Esophagus (tissue), 2 donors: ENCODE data around the gene CSTPP1. TPM values are rescaled to one million over a fixed set of nuclear protein-coding genes. Genes with fewer than 3 reads are reported as not detected.

Experiments used
- H3K27ac ChIP-seq, 2 donors: one replicate each; pipeline ENCODE4 v1.5.1; 2013; ENCODE audit warnings: low read depth in 2 of 2, mild to moderate bottlenecking in 2 of 2, inconsistent platforms in 1 of 2, low read length in 1 of 2, moderate library complexity in 1 of 2
- H3K27me3 ChIP-seq, 2 donors: one replicate each; pipeline ENCODE4 v1.6.1; 2013; ENCODE audit warnings: low read length in 2 of 2, control low read depth in 1 of 2, mild to moderate bottlenecking in 1 of 2; ENCODE audit not compliant: insufficient read depth in 2 of 2, control insufficient read depth in 1 of 2
- H3K36me3 ChIP-seq, 2 donors: one replicate each; pipeline ENCODE4 v1.6.1; 2013; ENCODE audit warnings: low read length in 1 of 2; ENCODE audit not compliant: control insufficient read depth in 2 of 2, insufficient read depth in 2 of 2
- H3K4me1 ChIP-seq, 2 donors: one replicate each; pipeline ENCODE4 v1.6.1; 2013; ENCODE audit warnings: low read length in 1 of 2; ENCODE audit not compliant: control insufficient read depth in 2 of 2, insufficient read depth in 2 of 2
- H3K4me3 ChIP-seq, 2 donors: one replicate each; pipeline ENCODE4 v1.5.1; 2013; ENCODE audit warnings: low read length in 2 of 2, mild to moderate bottlenecking in 2 of 2, low read depth in 1 of 2, moderate library complexity in 1 of 2
- H3K9me3 ChIP-seq, 2 donors: one replicate each; pipeline ENCODE4 v1.6.1; 2013; ENCODE audit warnings: mild to moderate bottlenecking in 2 of 2, low read depth in 1 of 2, low read length in 1 of 2, moderate library complexity in 1 of 2; ENCODE audit not compliant: control insufficient read depth in 2 of 2, insufficient read depth in 1 of 2
- WGBS, 2 donors: extraction: QIAGEN DNeasy Blood & Tissue Kit; methylation state at CpG; one replicate each; pipeline ENCODE4 v1.1.7; 2013; 5-methylcytosine and 5-hydroxymethylcytosine counted together
- polyA plus RNA-seq, 2 donors: library from polyadenylated mRNA; stranded (reverse); fragments of 200-250 nt; gene quantifications; one replicate each; pipeline ENCODE4 v1.2.3, GENCODE V29; 2013
- donor health status: healthy with polysubstance abuse.
- donor health status: Bipolar disorder and iron deficiency.

The CSTPP1 gene
- polyA plus RNA-seq, 2 donors: 8.3 to 13.0 TPM

DNA sequence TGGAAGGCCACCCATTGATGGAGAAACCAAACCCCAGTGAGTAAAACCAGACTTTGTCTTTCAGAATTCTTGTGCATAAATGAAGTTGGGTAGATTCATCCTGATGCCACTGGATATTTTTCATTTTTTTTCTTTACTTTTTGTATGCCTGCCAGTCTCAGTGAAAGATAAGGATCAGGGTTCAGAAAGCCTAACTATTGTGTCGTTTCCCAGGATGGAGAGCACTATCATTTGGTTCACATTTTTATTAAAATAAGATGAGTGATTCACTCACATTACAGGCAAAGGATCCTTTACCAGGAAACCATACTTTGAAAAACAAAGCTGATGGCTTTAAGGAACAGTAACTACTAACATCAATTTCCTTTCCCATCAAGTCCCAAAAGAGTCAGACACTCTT lies 188.1 kb downstream of the CSTPP1 start:
- H3K27ac ChIP-seq: no peak overlapping the region
- no peak overlapping the region for H3K4me3 ChIP-seq
- no peaks in the 10 kb centered on the region for H3K27me3 ChIP-seq
- no peaks in the 10 kb centered on the region for H3K36me3 ChIP-seq
- 73 to 78% methylated on average over 1 of the region's 1 CpG for WGBS, 2 donors
- no peaks in the 10 kb centered on the region for H3K9me3 ChIP-seq
- H3K4me1 ChIP-seq: no peaks in the 10 kb centered on the region

DNA sequence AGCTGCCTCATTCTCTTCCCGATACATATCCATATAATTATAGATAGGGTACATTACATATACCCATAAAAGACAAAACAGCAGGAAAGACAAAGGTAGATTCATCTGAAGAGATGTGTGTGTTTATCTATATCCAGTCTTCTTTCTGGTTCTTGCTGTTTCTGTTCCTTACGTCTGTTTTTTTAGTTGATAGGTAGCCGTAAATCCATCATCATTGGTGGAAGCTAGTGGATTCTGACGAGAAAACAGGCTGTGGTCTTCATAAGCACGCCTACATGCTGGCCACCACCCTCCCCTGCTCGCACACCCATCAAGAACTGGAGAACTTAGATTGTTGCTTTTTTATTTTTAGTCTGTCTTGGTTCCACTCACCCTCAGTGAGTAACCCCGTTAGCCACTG lies 188.5 kb downstream of the CSTPP1 start:
- no peaks in the 10 kb centered on the region for H3K4me1 ChIP-seq
- WGBS, 2 donors: 87 to 88% methylated on average over 7 of the region's 7 CpGs
- no peak overlapping the region for H3K4me3 ChIP-seq

DNA sequence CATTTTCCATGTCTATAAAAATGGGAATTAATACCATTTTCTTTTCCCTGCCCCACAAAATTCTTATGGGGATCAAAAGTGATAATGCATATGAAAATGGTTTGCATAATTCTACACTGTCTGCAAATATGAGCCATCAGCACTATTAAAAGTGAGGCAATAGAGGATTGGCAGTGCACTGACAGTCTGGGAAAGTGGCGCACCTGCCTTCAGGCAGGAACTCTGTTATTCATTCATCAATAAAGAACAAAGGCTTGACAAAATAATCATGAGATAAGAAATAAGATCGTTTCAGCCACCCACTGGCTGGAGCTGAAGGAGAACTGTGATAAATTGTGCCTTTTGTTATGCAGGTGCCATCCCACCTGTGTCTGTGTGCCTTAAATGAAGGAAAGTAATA lies 190.7 kb downstream of the CSTPP1 start:
- Histone ChIP-seq H3K36me3 (no peaks in the 10 kb centered on the region), H3K27ac (no peak overlapping the region), H3K9me3 (no peaks in the 10 kb centered on the region), H3K4me3 (no peak overlapping the region), H3K27me3 (no peaks in the 10 kb centered on the region), H3K4me1 (no peaks in the 10 kb centered on the region)
- 50 to 59% methylated on average over 2 of the region's 2 CpGs for WGBS, 2 donors

More for the DNA sequence above, 188.5 kb downstream of the CSTPP1 start:
- Histone ChIP-seq H3K36me3 (no peaks in the 10 kb centered on the region), H3K27ac (no peak overlapping the region), H3K27me3 (no peaks in the 10 kb centered on the region), H3K9me3 (no peaks in the 10 kb centered on the region)

DNA sequence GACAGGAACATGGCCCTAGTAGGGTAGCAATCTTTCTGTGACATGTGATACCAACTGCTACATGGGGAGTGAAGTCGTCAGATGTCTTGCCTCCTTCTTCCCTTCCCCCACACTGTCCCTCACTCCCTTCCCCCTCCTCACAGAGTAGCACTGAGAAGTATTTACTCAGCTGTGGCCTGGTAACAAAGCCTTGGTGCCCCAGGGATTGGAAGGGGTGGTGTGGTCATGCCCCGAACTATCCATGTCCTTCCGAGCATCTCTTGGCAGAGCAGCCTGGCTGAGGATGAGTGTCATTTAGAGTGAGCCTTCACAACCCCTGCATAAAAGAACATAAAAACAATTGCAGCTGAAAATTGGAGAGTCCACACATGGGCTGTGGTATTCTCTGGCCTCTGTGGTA lies 194.0 kb downstream of the CSTPP1 start:
- 76 to 79% methylated on average over 3 of the region's 3 CpGs for WGBS, 2 donors
- no peak overlapping the region for H3K27ac ChIP-seq
- no peaks in the 10 kb centered on the region for H3K36me3 ChIP-seq
- no peak overlapping the region for H3K4me3 ChIP-seq
- no peaks in the 10 kb centered on the region for H3K9me3 ChIP-seq
- H3K27me3 ChIP-seq: no peaks in the 10 kb centered on the region
- no peaks in the 10 kb centered on the region for H3K4me1 ChIP-seq

DNA sequence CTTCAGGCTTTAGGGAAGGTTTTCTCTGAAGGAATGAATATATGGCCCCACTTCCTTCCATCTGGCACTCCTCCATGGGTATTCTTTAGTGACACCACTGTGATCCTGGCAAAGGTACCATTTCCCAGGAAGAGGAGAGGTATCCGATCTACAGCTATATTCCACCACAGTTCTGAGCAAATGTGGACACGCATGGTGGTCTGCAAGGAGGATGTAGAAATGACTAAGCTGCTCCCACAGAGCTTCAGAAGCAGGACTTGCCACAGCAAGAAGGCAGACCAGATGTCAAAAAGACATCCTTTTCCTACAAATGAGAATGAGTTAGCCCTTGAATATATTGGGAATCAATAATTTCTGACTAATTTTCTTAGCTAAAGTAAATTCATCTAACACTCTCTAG lies 194.6 kb downstream of the CSTPP1 start:
- Histone ChIP-seq H3K36me3 (no peaks in the 10 kb centered on the region), H3K4me1 (no peaks in the 10 kb centered on the region), H3K27me3 (no peaks in the 10 kb centered on the region), H3K9me3 (no peaks in the 10 kb centered on the region), H3K4me3 (no peak overlapping the region), H3K27ac (no peak overlapping the region)
- WGBS, 2 donors: 88 to 93% methylated on average over 2 of the region's 2 CpGs

DNA sequence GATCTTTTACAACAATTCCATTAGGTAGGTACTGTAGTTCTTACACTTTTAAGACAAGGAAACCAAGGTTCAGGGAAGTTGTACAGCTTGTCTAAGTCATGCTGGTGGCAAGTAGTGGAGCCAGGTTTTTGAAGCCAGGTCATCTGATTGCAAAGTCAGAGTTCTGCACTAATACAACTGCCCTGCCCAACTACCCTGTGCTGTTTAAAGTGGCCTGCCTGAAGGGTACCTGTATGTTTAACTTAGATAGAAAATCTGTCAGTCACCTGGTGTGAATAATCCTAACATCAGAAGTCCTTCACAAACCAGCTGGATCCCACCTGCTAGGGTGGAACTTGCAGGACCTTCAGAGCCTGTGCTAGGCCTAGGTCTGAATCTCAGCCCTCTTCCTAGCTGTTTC lies 195.9 kb downstream of the CSTPP1 start:
- no peaks in the 10 kb centered on the region for H3K4me1 ChIP-seq
- H3K27me3 ChIP-seq: no peaks in the 10 kb centered on the region
- no peak overlapping the region for H3K27ac ChIP-seq
- no peaks in the 10 kb centered on the region for H3K36me3 ChIP-seq
- no peaks in the 10 kb centered on the region for H3K9me3 ChIP-seq
- H3K4me3 ChIP-seq: no peak overlapping the region

DNA sequence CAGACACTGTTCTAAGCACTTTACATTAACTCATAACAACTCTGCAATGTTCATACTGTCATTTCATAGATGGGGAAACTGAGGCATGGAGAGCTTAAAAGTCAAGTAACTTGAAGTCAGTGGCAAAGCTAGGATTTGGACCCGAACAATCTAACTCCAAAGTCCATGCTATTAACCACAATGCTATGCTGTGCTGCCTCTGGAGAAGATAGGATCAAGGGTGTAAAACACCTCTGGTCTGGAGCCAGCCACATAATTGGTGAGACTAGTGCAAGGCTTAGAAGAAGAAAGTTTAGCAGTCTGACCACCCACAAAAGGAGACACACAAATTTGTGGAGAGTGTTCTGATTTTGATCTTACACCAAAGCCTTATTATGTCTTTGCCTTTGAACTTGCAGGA lies 196.4 kb downstream of the CSTPP1 start:
- H3K9me3 ChIP-seq: no peaks in the 10 kb centered on the region
- peaks cover 0 to 4% of the 10 kb centered on the region in 2 donors for H3K36me3 ChIP-seq
- H3K27me3 ChIP-seq: no peaks in the 10 kb centered on the region
- WGBS, 2 donors: 78 to 91% methylated on average over 1 of the region's 1 CpG
- H3K27ac ChIP-seq: no peak overlapping the region
- H3K4me3 ChIP-seq: no peak overlapping the region
- H3K4me1 ChIP-seq: no peaks in the 10 kb centered on the region

DNA sequence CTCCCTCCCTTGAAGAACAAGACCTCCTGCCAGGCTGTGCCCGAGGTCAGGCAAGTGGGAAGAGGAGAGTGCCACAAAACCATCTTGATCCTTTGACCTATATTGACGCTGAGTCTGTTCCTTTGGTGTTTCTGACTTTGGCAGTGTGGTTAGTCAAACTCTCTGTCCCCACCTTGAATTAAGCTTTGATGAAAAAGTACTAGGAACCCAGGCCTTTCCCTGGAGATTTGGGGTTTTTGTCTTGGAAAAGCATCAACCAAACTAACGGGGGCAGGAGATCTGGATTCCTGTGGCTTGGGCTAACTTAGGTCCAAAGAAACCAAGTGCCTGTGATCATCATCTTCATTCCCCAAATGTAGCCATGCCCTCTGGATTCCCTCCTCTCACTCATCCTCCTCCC lies 199.8 kb downstream of the CSTPP1 start:
- Histone ChIP-seq H3K4me3 (no peak overlapping the region), H3K27me3 (no peaks in the 10 kb centered on the region), H3K9me3 (no peaks in the 10 kb centered on the region), H3K27ac (no peak overlapping the region), H3K4me1 (no peaks in the 10 kb centered on the region), H3K36me3 (peaks cover 0 to 4% of the 10 kb centered on the region in 2 donors)
- 75 to 84% methylated on average over 3 of the region's 3 CpGs for WGBS, 2 donors

DNA sequence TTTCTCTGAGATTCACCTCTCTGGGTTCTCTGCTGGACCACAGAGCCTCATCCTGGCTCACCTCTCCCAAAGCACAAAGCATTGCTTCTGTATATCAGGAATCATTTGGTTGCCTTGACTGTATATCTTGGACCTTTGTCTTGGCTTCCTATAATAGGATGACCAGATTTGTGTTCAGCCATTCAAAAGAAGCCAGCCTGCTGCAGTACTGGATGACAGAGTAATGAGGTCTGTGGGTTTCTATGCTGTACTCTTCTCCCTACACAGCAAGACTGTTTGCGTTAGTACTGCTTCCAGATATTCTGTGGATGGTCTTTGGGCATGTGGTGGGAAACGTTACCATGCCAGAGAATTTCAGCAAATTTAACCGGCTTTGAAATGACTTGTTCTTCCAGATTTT lies 200.4 kb downstream of the CSTPP1 start:
- H3K4me1 ChIP-seq: no peaks in the 10 kb centered on the region
- H3K9me3 ChIP-seq: no peaks in the 10 kb centered on the region
- H3K36me3 ChIP-seq: peaks cover 0 to 4% of the 10 kb centered on the region in 2 donors
- H3K27ac ChIP-seq: no peak overlapping the region
- 74 to 80% methylated on average over 3 of the region's 3 CpGs for WGBS, 2 donors
- no peaks in the 10 kb centered on the region for H3K27me3 ChIP-seq
- no peak overlapping the region for H3K4me3 ChIP-seq

DNA sequence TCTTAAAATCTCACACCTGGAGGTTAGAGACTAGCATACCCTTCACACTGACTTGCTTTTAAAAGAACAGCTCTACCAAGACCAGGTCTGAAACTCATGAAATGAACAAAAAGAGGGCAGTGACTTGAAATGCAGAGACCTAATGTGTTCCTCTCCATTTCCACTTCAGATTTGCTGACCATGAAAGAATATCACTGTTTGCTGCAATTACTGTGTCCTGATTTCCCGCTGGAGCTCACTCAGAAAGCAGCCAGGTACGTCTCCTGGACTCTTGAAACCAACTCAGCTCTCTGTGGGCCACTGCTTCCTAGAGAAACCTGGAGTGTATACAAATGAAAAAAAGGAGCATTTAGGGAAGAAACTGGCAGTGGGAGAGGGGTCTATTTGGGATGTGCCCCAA lies 200.9 kb downstream of the CSTPP1 start:
- H3K27ac ChIP-seq: no peak overlapping the region
- no peak overlapping the region for H3K4me3 ChIP-seq
- peaks cover 0 to 4% of the 10 kb centered on the region in 2 donors for H3K36me3 ChIP-seq
- WGBS, 2 donors: 96 to 100% methylated on average over 2 of the region's 2 CpGs
- H3K4me1 ChIP-seq: no peaks in the 10 kb centered on the region
- no peaks in the 10 kb centered on the region for H3K9me3 ChIP-seq
- H3K27me3 ChIP-seq: no peaks in the 10 kb centered on the region
